Endodermal cell (in vitro differentiated cells): ENCODE measurements around the gene SMG9. TPM values are rescaled to one million over a fixed set of nuclear protein-coding genes. Genes with fewer than 3 reads are reported as not detected.

Experiments used
- DNase-seq: peaks from one replicate; pipeline ENCODE4 v3.0.0-alpha.2; 2017
- H3K27ac ChIP-seq: 2 replicates; pipeline ENCODE4 v1.5.1; 2013; ENCODE audit warnings: mild to moderate bottlenecking, low read depth, low read length, moderate library complexity
- H3K27me3 ChIP-seq: 2 replicates; pipeline ENCODE4 v1.6.1; 2013; ENCODE audit warnings: mild to moderate bottlenecking, low read length, moderate library complexity; ENCODE audit not compliant: insufficient read depth, control insufficient read depth, poor library complexity, severe bottlenecking
- H3K36me3 ChIP-seq: 2 replicates; pipeline ENCODE4 v1.7.0; 2013; ENCODE audit warnings: mild to moderate bottlenecking, low read length, moderate library complexity; ENCODE audit not compliant: control insufficient read depth, insufficient read depth
- H3K4me1 ChIP-seq: one replicate; pipeline ENCODE4 v1.7.0; 2013; ENCODE audit warnings: low read length; ENCODE audit not compliant: control insufficient read depth, insufficient read depth
- H3K4me3 ChIP-seq: 2 replicates; pipeline ENCODE4 v1.5.1; 2013; ENCODE audit warnings: mild to moderate bottlenecking, low read length, moderate library complexity
- H3K9ac ChIP-seq: 2 replicates; pipeline ENCODE4 v1.6.1; 2013; ENCODE audit warnings: mild to moderate bottlenecking, low read length, moderate library complexity; ENCODE audit not compliant: poor library complexity, severe bottlenecking; ENCODE audit errors: extremely low read depth
- H3K9me3 ChIP-seq: 2 replicates; pipeline ENCODE4 v1.6.1; 2013; ENCODE audit warnings: mild to moderate bottlenecking, low read length, moderate library complexity; ENCODE audit not compliant: control insufficient read depth
- H3K27ac Mint-ChIP-seq: 2 replicates; pipeline ENCODE4 v1.8.0; 2020; ENCODE audit warnings: mixed read lengths
- H3K27me3 Mint-ChIP-seq: 2 replicates; pipeline ENCODE4 v1.8.0; 2021; ENCODE audit warnings: mild to moderate bottlenecking, mixed read lengths; ENCODE audit not compliant: insufficient read depth
- H3K36me3 Mint-ChIP-seq: 2 replicates; pipeline ENCODE4 v1.8.0; 2020; ENCODE audit warnings: low read depth, mixed read lengths
- H3K4me1 Mint-ChIP-seq: 2 replicates; pipeline ENCODE4 v1.8.0; 2020; ENCODE audit warnings: mixed read lengths
- H3K4me3 Mint-ChIP-seq: 2 replicates; pipeline ENCODE4 v1.8.0; 2020; ENCODE audit warnings: mild to moderate bottlenecking, moderate library complexity, mixed read lengths
- H3K9me3 Mint-ChIP-seq: 2 replicates; pipeline ENCODE4 v1.8.0; 2020; ENCODE audit warnings: mild to moderate bottlenecking, mixed read lengths
- CTCF ChIP-seq: fragments of 200-600 bp; sonication (generic); conservative IDR thresholded peaks from 2 replicates; pipeline ENCODE4 v1.5.0; 2021; ENCODE audit warnings: antibody characterized with exemption, mild to moderate bottlenecking
- WGBS, 2 experiments: methylation state at CpG; one replicate each; pipeline versions ENCODE4 v1.1.5 to v1.1.7; 2013; ENCODE audit warnings: missing lambda C conversion rate in 2 of 2, mixed read lengths in 1 of 2; ENCODE audit not compliant: insufficient coverage in 1 of 2, insufficient read length in 1 of 2; 5-methylcytosine and 5-hydroxymethylcytosine counted together
- total RNA-seq, 2 donors: library from RNA; stranded (reverse); fragmentation: NEBNext Ultra II Directional in 1 of 2; extraction: Animal tissue kit (Norgen Biotek cat#: 25700) in 1 of 2; gene quantifications; 2 replicates in 1 of 2; 3 replicates in 1 of 2; pipeline ENCODE4 v1.2.1, GENCODE V29; 2021

Gene SMG9
- total RNA-seq, 2 donors from 2014 or later = 44.6 to 53.8 TPM

DNA sequence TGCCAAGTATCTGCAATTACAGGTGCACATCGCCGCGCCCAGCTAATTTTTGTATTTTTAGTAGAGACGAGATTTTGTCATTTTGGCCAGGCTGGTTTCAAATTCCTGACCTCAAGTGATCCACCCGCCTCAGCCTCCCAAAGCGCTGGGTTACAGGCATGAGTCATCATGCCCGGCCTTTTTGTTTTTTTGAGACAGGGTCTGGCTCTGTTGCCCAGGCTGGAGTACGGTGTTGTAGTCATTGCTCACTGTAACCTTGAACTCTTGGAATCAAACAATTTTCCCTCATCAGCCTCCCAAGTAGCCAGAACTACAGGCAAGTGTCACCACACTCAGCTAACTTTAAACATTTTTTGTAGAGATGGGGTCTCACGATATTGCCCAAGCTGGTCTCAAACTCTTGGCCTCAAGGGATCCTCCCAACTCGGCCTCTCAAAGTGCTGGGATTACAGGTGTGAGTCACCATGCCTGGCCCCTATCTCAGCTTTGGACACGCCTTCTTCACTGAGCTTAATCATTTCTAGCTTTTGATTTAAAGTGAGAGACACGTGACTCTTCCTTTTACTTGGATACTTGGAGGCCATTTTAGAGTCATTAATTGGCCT lies 42.9 kb downstream of the SMG9 start:
- H3K36me3 ChIP-seq = no peaks in the 10 kb centered on the region
- Mint-ChIP-seq H3K27me3 (peaks cover 40% of the 10 kb centered on the region), H3K4me1 (no peaks in the 10 kb centered on the region), H3K9me3 (peaks cover 12% of the 10 kb centered on the region), H3K36me3 (peaks cover 2% of the 10 kb centered on the region), H3K27ac (no peak overlapping the region), H3K4me3 (no peak overlapping the region)
- no peak for DNase-seq
- no peak overlapping the region for H3K27ac ChIP-seq
- no peaks in the 10 kb centered on the region for H3K4me1 ChIP-seq
- no peaks in the 10 kb centered on the region for H3K27me3 ChIP-seq
- no peak for TF ChIP-seq CTCF
- 89 to 93% methylated on average over 11 to 12 of the region's 12 CpGs for WGBS, 2 experiments
- H3K9ac ChIP-seq = no peak overlapping the region
- peaks cover 8% of the 10 kb centered on the region for H3K9me3 ChIP-seq
- no peak overlapping the region for H3K4me3 ChIP-seq

- Histone ChIP-seq H3K27me3 (no peaks in the 10 kb centered on the region), H3K27ac (no peak overlapping the region), H3K9ac (no peak overlapping the region), H3K4me1 (no peaks in the 10 kb centered on the region), H3K4me3 (no peak overlapping the region), H3K9me3 (peaks cover 8% of the 10 kb centered on the region), H3K36me3 (no peaks in the 10 kb centered on the region)
- Mint-ChIP-seq H3K4me3 (no peak overlapping the region), H3K27me3 (peaks cover 41% of the 10 kb centered on the region), H3K4me1 (peaks cover 5% of the 10 kb centered on the region), H3K27ac (no peak overlapping the region), H3K9me3 (peaks cover 12% of the 10 kb centered on the region), H3K36me3 (peaks cover 2% of the 10 kb centered on the region)
- TF ChIP-seq CTCF = peak; percentile 12
- 40 to 50% methylated on average over 2 of the region's 2 CpGs for WGBS, 2 experiments
- DNase-seq = no peak
Measured at GRCh38 chr19:43708716-43709115, 46.0 kb downstream of the SMG9 start.

DNA sequence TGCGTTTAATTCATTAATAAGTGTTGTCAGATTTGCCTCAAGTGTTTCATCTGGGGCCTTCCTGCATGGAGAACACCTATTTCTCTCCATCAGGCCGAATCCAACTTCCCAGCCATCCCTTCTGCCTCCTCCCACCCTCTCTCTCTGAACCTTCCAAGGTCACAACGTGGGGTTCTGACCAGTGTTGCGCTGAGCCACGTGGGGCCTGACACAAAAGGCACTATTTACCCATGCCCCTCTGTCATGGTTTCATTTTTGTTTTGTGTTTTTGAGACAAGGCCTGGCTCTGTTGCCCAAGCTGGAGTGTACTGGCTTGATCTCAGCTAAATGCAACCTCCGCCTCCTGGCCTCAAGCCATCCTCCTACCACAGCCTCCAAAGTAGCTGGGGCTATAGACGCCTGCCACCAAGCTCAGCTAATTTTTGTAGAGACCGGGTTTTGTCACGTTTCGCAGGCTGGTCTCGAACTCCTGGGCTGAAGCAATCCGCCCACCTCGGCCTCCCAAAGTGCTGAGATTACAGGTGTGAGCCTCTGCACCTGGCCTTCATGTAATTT lies 47.5 kb downstream of the SMG9 start:
- Mint-ChIP-seq H3K27me3 (peaks cover 30% of the 10 kb centered on the region), H3K4me1 (peaks cover 5% of the 10 kb centered on the region), H3K4me3 (no peak overlapping the region), H3K27ac (no peak overlapping the region), H3K36me3 (peaks cover 2% of the 10 kb centered on the region), H3K9me3 (peaks cover 12% of the 10 kb centered on the region)
- H3K36me3 ChIP-seq = no peaks in the 10 kb centered on the region
- no peak for DNase-seq
- H3K27me3 ChIP-seq = no peaks in the 10 kb centered on the region
- no peak overlapping the region for H3K9ac ChIP-seq
- H3K4me3 ChIP-seq = no peak overlapping the region
- no peak for TF ChIP-seq CTCF
- peaks cover 8% of the 10 kb centered on the region for H3K9me3 ChIP-seq
- no peaks in the 10 kb centered on the region for H3K4me1 ChIP-seq
- 80 to 81% methylated on average over 11 to 13 of the region's 13 CpGs for WGBS, 2 experiments
- H3K27ac ChIP-seq = no peak overlapping the region
